ENCODE measurements around the gene HOXB9. TPM values are rescaled to one million over a fixed set of nuclear protein-coding genes. Genes with fewer than 3 reads are reported as not detected.

HOXB9 gene
- total RNA-seq, 3 donors from 2014 or later, result 40.1 to 78.4 (median 41.5) TPM

DNA sequence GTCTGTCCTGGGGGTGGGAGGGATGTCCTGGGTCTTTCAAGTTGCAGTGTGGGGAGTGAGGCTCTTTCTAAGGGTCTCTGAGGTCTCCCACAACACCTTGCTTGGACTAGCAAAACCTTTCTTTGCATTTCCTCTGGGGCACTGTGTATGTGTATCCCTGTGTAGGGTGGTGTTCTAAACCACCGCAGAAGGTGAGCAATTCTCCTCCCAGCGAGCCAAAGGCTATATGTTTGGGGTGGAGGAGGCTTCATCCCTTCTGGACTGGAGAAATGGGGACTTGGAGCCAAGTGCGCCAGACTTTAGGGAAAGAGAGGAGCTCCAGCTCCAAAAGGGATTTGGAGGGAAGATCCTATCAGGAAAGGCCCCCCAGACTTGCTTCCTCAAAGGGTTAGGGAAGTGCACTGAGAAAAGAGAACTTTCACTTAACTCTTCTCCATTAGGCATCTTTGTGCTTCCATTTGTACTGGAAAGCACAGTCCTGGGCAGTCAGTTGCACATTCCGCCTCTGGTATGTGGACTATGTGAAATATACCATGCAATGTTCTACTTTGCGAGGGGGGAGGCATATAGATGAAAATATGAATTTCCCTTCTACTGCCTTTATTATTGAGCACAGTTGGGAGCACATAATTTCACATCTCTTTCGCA is 18.9 kb upstream of the HOXB9 start:
- ATAC-seq, result no peak
- H3K4me1 ChIP-seq (ENCODE audit: low read depth), result peaks cover 5% of the 10 kb centered on the region
- intact Hi-C loops (cut with DNase I, micrococcal nuclease), result no loop called here
- no peaks in the 10 kb centered on the region for H3K9me3 ChIP-seq
- TF ChIP-seq, protein P1, sequence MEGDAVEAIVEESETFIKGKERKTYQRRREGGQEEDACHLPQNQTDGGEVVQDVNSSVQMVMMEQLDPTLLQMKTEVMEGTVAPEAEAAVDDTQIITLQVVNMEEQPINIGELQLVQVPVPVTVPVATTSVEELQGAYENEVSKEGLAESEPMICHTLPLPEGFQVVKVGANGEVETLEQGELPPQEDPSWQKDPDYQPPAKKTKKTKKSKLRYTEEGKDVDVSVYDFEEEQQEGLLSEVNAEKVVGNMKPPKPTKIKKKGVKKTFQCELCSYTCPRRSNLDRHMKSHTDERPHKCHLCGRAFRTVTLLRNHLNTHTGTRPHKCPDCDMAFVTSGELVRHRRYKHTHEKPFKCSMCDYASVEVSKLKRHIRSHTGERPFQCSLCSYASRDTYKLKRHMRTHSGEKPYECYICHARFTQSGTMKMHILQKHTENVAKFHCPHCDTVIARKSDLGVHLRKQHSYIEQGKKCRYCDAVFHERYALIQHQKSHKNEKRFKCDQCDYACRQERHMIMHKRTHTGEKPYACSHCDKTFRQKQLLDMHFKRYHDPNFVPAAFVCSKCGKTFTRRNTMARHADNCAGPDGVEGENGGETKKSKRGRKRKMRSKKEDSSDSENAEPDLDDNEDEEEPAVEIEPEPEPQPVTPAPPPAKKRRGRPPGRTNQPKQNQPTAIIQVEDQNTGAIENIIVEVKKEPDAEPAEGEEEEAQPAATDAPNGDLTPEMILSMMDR (IDR thresholded peaks at IDR 0.05), result no peak
- peak overlapping the region; percentile 45 for H3K4me3 ChIP-seq
- no peaks in the 10 kb centered on the region for H3K36me3 ChIP-seq (ENCODE audit: low read depth)
- DNase-seq, result peak in 1 of 3 donors; percentile 20

DNA sequence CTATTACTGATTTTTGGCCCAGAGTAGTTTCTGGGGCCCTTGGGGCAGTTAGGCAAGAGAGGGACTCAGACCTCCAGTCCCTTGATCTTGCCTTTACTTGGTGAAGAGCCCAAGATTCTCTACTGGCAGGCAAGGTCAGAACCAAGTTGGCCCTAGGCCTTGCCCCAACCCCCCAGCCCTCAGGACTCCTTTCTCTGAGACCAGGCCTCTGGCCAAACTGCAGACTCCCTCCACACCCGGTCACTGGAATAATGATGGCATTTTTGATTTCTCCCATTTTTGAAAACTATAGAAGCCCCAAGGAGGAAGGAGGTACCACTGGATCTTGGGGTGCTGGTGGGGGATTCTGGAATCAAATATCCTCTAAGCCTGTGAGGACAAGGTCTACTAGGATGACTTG is 18.0 kb upstream of the HOXB9 start:
- Histone ChIP-seq H3K9me3 (no peaks in the 10 kb centered on the region), H3K4me3 (no peak overlapping the region), H3K4me1 (ENCODE audit: low read depth) (peaks cover 5% of the 10 kb centered on the region), H3K36me3 (ENCODE audit: low read depth) (no peaks in the 10 kb centered on the region)
- ATAC-seq (no peak), DNase-seq (peak in 2 of 3 donors; percentile 16 to 36)
- TF ChIP-seq, protein P1 (IDR thresholded peaks at IDR 0.05), result no peak
- intact Hi-C loops (cut with DNase I, micrococcal nuclease), result no loop called here

- Histone ChIP-seq H3K4me3 (no peak overlapping the region), H3K9me3 (no peaks in the 10 kb centered on the region), H3K36me3 (ENCODE audit: low read depth) (no peaks in the 10 kb centered on the region), H3K4me1 (ENCODE audit: low read depth) (peaks cover 5% of the 10 kb centered on the region)
- intact Hi-C loops (cut with DNase I, micrococcal nuclease), result no loop called here
- DNase-seq (peak in 1 of 3 donors; percentile 17), ATAC-seq (no peak)
- TF ChIP-seq, protein P1 (IDR thresholded peaks at IDR 0.05), result no peak
These were observed 17.5 kb upstream of the HOXB9 start for GRCh38 chr17:48643697-48644012.

DNA sequence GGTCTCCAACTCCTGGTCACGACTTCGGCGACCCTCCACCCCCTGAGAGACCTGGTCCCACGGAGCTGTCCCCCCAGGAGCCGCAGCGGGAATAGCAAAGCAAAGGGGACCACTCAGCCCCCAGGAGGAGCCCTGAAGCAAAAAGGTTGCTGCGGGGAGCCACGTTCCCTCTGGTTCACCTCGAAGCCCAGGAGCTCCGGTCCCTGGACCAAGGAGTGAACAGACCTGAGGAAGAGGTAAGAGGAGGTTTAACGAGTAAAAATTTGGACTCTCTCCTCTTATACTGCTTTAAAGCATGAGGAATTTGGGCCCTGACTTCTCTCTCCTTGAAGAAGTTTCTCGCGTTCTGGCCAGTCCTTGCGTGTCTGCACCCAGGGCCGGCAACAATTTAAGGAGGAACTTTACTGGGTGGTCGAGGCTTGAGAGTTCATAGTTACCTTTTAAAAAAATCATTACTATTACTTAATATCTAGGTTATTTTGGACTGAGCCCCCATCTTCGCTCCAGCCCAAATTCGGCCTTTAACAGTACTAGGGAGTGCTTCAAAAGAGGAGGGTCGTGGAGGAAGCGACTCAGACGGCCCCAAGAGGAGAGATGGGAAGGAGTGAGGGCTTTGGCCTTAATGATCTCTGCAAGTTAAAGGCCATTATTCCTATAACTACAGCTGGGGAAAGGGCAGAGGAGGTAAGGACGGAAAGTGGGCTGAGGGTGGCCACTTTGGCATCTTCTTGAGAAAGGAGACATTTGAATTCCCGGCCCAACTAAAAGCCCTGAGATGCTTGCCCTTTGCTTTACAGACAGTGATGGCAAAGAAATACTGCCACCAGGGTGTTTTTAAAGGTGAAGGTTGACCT is 16.9 kb upstream of the HOXB9 start:
- intact Hi-C loops (cut with DNase I, micrococcal nuclease), result no loop called here
- DNase-seq (peak in 1 of 3 donors; percentile 31), ATAC-seq (no peak)
- peaks cover 5% of the 10 kb centered on the region for H3K4me1 ChIP-seq (ENCODE audit: low read depth)
- TF ChIP-seq, protein P1 (IDR thresholded peaks at IDR 0.05), result no peak
- no peaks in the 10 kb centered on the region for H3K9me3 ChIP-seq
- peak overlapping the region; percentile 17 for H3K4me3 ChIP-seq
- no peaks in the 10 kb centered on the region for H3K36me3 ChIP-seq (ENCODE audit: low read depth)

GRCh38 chr17:48642059-48642842 is 16.1 kb upstream of the HOXB9 start:
- ATAC-seq (peak; percentile 58), DNase-seq (peak; percentile 77 to 87 (median 85))
- intact Hi-C loops (cut with DNase I, micrococcal nuclease), result no loop called here
- Histone ChIP-seq H3K9me3 (no peaks in the 10 kb centered on the region), H3K4me3 (peak overlapping the region; percentile 17), H3K36me3 (ENCODE audit: low read depth) (no peaks in the 10 kb centered on the region), H3K4me1 (ENCODE audit: low read depth) (peaks cover 5% of the 10 kb centered on the region)
- TF ChIP-seq, protein P1 (IDR thresholded peaks at IDR 0.05), result peak; percentile 18
